Activated CD8-positive, alpha-beta memory T cell treated with anti-CD3 and anti-CD28 coated beads, Interleukin-2, amount 50 U/mL, for 24 hours (primary cell): ENCODE data around the gene BAZ2B.

Experiments
- DNase-seq: peaks from one replicate; pipeline ENCODE4 v3.0.0-alpha.2; 2020; ENCODE audit errors: extremely low read depth

The BAZ2B gene

GRCh38 chr2:159462201-159462785, 154.1 kb downstream of the BAZ2B start:
- DNase-seq = no peak

- DNase-seq = no peak
Measured at GRCh38 chr2:159461076-159461475, 155.3 kb downstream of the BAZ2B start.

DNA sequence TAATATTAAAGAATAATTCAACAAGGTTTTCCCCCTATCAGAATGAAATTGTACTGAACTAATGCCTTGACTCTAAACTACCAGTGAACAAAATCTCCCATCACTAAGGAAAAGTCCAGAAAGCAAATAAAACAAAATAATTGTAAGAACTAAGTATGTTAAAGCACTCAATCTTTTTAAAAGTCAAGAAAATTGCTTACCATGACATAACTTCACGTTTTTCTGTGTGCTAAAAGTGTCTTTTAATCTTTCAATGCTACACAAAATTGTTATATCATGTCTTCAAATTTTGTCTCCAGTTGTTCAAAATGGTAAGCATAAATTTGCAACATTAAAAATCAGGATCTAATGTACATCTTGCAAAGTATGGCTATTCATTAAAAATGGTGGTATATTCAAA, 156.1 kb downstream of the BAZ2B start:
- DNase-seq = no peak

DNA sequence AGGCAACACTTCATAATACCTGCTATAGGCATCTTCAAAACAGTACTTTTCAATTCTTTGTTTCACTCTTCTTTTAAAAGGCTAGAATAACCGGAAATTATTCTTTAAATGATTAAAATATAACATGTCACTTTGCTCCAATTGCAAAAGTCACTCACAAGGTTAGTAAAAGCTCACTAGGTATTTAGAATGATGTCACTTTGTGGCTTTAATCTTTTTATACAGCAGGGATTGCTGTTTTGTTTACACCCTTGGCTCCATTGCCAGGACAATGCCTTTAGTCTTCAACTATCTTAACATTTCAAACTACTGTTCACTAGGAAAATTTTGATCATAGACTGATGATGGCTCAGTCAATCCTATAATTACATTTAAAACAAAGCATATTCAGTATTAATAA, 157.1 kb downstream of the BAZ2B start:
- no peak for DNase-seq

DNA sequence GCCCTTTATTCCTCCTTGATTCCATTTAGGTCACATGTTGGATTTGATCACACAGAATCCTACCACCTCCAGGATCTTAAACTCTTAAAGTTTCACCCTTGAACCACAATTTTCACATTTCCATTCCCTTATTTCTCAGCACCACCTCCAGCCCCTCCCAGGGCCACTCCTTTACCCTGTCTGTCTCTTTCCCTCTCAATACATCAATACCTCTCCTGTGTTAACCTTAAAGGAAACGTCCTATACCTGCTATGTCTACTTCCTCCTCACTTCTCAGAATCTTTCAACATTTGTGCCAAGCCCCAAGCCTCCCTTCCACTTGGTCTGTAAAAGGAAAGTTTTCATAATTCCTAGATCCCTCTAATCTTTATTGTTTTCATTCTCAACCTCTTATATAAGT, 158.8 kb downstream of the BAZ2B start:
- no peak for DNase-seq

GRCh38 chr2:159456500-159457426, 159.6 kb downstream of the BAZ2B start:
- no peak for DNase-seq

GRCh38 chr2:159455330-159455918, 160.9 kb downstream of the BAZ2B start:
- DNase-seq = no peak

GRCh38 chr2:159454185-159454584, 162.2 kb downstream of the BAZ2B start:
- no peak for DNase-seq

GRCh38 chr2:159450180-159450579, 166.2 kb downstream of the BAZ2B start:
- no peak for DNase-seq

GRCh38 chr2:159449504-159450124, 166.7 kb downstream of the BAZ2B start:
- DNase-seq = no peak

- no peak for DNase-seq
Measured at GRCh38 chr2:159446817-159447216, 169.5 kb downstream of the BAZ2B start.

GRCh38 chr2:159446201-159446600, 170.1 kb downstream of the BAZ2B start:
- DNase-seq = no peak

DNA sequence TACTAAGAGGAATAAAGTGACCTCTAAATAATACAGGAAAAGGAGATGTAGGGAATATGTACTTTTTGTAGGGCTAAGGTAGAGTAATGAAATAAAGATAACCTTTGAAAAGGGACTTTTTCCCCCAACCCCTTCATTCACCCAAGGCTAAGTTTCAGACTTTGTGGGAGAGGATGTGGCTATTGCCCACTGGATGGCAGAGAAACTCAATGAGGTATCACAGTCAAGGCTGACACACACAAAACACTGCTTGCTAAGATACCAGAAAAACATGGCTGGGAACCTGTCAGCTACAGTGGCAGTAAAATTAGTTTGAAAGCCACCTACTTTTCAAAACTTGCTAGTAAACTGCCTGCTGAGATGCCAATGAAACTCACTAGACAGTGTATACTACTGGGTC, 171.0 kb downstream of the BAZ2B start:
- DNase-seq = no peak

DNA sequence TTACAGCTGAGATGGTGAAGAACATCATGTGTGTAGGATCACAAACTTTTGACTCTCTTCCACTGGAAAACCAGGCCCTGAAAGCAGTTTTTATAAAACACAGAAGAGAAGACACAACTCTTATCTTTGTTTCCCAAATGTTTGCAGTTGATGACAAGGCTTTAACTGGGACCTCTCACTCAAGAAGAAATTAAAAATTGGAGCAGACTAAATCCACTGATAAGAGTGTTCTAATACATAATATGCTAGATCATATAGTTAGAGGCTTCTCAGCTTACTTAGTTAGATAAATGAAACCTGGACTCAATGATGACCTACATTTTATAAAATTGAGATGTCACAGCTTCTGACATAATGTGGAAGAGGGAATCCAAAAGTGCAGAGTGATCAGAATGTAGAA, 171.6 kb downstream of the BAZ2B start:
- DNase-seq = no peak

- DNase-seq = no peak
Measured at GRCh38 chr2:159442159-159442852, 174.0 kb downstream of the BAZ2B start.

DNA sequence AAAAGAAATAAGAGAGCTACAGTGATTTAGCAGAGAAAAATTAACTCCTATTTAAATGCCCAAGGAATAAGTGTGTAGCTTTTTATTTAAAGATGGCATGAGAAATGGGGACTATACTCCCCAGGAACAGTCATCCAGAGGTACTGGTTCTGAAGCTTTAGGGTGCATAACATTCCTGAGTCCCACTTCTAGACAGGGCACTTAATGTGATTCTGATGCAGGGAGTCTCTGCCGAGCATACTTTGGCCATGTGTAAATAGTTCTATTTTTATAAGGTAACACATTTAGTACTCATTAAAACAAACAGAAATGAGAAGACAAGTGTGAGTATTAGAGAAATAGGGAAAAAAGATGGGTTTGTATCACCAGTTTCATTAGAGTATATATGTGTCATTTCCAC, 175.2 kb downstream of the BAZ2B start:
- no peak for DNase-seq

- no peak for DNase-seq
Measured at GRCh38 chr2:159439421-159439820, 176.9 kb downstream of the BAZ2B start.

DNA sequence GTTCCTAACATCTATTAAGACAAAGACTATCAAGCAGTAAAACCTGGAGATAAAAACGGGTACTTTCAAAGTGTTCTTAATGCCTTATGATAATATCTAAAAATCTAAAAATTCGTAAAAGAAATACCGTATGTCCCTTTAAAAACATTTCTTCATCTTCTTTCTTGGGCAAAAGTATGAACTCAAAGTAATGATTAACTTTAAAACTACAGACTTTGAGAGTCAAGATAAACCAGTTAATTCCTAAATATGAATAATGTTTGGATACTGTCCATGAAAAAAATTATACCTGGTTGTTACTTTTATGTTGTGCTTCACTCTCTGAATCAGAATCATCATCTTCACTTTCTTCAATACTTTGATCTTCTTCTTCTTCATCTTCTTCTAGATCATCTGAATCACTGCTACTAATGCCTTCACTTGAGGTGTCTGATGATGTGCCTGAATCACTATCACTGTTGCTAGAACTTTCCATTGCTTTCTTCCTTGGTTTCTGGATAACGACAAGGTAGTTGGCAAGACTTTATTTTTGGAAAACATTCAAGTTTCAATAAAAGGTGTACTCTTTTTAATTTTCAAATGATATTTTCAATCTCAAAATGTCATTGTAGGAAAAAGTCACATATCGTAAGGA, 177.5 kb downstream of the BAZ2B start:
- DNase-seq = no peak

GRCh38 chr2:159438284-159438683, 178.1 kb downstream of the BAZ2B start:
- no peak for DNase-seq

- DNase-seq = no peak
Measured at GRCh38 chr2:159432610-159433009, 183.7 kb downstream of the BAZ2B start.

DNA sequence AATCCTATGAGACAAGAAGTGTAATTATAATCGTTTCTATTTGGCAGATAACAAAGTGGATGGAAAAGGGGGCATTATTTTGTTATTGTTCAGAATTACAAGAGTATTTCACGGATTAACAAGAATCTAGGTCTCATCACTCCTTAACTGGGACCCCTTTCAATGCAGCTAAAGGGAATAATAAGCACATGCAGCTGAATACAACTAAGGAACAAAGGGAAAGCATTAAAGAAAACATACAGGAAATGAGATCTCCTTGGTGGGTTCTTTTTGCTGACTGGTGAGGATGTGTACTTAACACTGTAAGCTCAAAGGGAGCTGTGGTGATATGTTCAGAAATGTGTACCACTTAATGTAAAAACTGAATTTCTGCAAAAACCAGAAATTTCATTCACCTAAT, 189.3 kb downstream of the BAZ2B start:
- no peak for DNase-seq
